K562 (cell line): Measurements from ENCODE around the gene KDM2B. TPM values are rescaled to one million over a fixed set of nuclear protein-coding genes. Genes with fewer than 3 reads are reported as not detected.

Experiments
- ADNP ChIP-seq: fragments of 200-800 bp; sonication (Bioruptor generic); IDR thresholded peaks from 2 replicates; pipeline ENCODE4 v1.6.1; 2016; ENCODE audit warnings: missing genetic modification characterization, missing compliant biosample characterization
- AFF4 ChIP-seq: sonication (generic); formaldehyde crosslinking; IDR thresholded peaks from 2 replicates; pipeline ENCODE4 v1.8.0; 2023; ENCODE audit warnings: mild to moderate bottlenecking, missing genetic modification reagents
- ARHGAP35 ChIP-seq: fragments of 450-650 bp; IDR thresholded peaks from 2 replicates; pipeline ENCODE4 v1.6.1; 2018; ENCODE audit not compliant: partially characterized antibody
- ARID3B ChIP-seq: fragments of 250-450 bp; sonication (Bioruptor Pico); IDR thresholded peaks from 2 replicates; pipeline ENCODE4 v1.4.0; 2020; ENCODE audit warnings: borderline replicate concordance
- ELF1 ChIP-seq: fragments of 200-800 bp; sonication (Bioruptor generic); IDR thresholded peaks from 2 replicates; pipeline ENCODE4 v1.6.1; 2016; ENCODE audit warnings: missing genetic modification characterization, missing compliant biosample characterization
- FOXJ2 ChIP-seq: fragments of 200-800 bp; sonication (Bioruptor generic); IDR thresholded peaks from 2 replicates; pipeline ENCODE4 v1.6.1; 2016; ENCODE audit warnings: missing genetic modification characterization, missing compliant biosample characterization
- GTF2E2 ChIP-seq: fragments of 200-800 bp; sonication (Bioruptor generic); IDR thresholded peaks from 2 replicates; pipeline ENCODE4 v1.6.1; 2016; ENCODE audit warnings: missing genetic modification characterization, missing compliant biosample characterization
- HEY1 ChIP-seq: fragments of 250-450 bp; sonication (Bioruptor Pico); IDR thresholded peaks from 2 replicates; pipeline ENCODE4 v1.5.0; 2020; ENCODE audit warnings: mild to moderate bottlenecking, moderate library complexity, borderline replicate concordance
- NR0B1 ChIP-seq: fragments of 450-650 bp; IDR thresholded peaks from one replicate; pipeline ENCODE4 v1.6.1; 2018; ENCODE audit warnings: mild to moderate bottlenecking, moderate library complexity; ENCODE audit not compliant: partially characterized antibody
- SIN3B ChIP-seq: fragments of 450-650 bp; IDR thresholded peaks from 2 replicates; pipeline ENCODE4 v1.6.1; 2017; ENCODE audit warnings: low read depth, mild to moderate bottlenecking, moderate library complexity
- SMARCC2 ChIP-seq: fragments of 450-650 bp; IDR thresholded peaks from 2 replicates; pipeline ENCODE4 v1.6.1; 2017; ENCODE audit warnings: antibody characterized with exemption, moderate library complexity, mild to moderate bottlenecking, low read depth
- SP1 ChIP-seq: sonication (generic); formaldehyde crosslinking; IDR thresholded peaks from 2 replicates; pipeline ENCODE4 v1.8.1; 2022; ENCODE audit warnings: mild to moderate bottlenecking, missing genetic modification reagents
- TRIM25 ChIP-seq: fragments of 450-650 bp; IDR thresholded peaks from 2 replicates; pipeline ENCODE4 v1.7.0; 2016; ENCODE audit warnings: borderline replicate concordance
- ZBTB8A ChIP-seq: fragments of 450-650 bp; IDR thresholded peaks from 2 replicates; pipeline ENCODE4 v1.6.1; 2018; ENCODE audit warnings: mild to moderate bottlenecking, moderate library complexity; ENCODE audit not compliant: partially characterized antibody
- ZNF165 ChIP-seq: fragments of 250-450 bp; sonication (Bioruptor Pico); IDR thresholded peaks from 2 replicates; pipeline ENCODE4 v1.4.0; 2020; ENCODE audit warnings: borderline replicate concordance
- ZNF512 ChIP-seq: IDR thresholded peaks from 2 replicates; pipeline ENCODE4 v1.6.1; 2016; ENCODE audit warnings: missing genetic modification characterization, missing compliant biosample characterization
- polyA plus RNA-seq, 8 experiments: library from polyadenylated mRNA; depleted of rRNA in 4 of 8; stranded (reverse) in 5 of 8; unstranded in 3 of 8; fragments of >200 nt; fragmentation: Nextera tagmentation in 2 of 8; fragmentation: Illumina TruSeq in 1 of 8; extraction: Ambion mirVana in 2 of 8; extraction: Trizol in 1 of 8; gene quantifications; 2 replicates each; pipeline versions ENCODE4 v1.2.1 to v1.2.3, GENCODE V29; 2011 to 2014; ENCODE audit warnings: inconsistent platforms in 1 of 8, missing spikeins in 1 of 8
- total RNA-seq, 7 experiments: library from RNA; depleted of rRNA in 6 of 7; stranded (reverse); fragments of >200 nt in 6 of 7; fragmentation: Illumina TruSeq in 2 of 7; extraction: Trizol in 2 of 7; gene quantifications; 2 replicates each; pipeline versions ENCODE4 v1.2.1 to v1.2.3, GENCODE V29; 2011 to 2021; ENCODE audit warnings: low replicate concordance in 1 of 7

Gene KDM2B
- total and polyA plus RNA-seq, 9 of the 15 experiments (the other 6 are each of a cell fraction or from before 2014, with no cell fraction given) = 7.4 to 50.5 (median 22.5) TPM

- TF ChIP-seq ARHGAP35 (no peak), SIN3B (no peak), AFF4 (CRISPR knock-in tag) (no peak), ADNP (tag) (peak; percentile 79), ARID3B (CRISPR knock-in tag) (no peak), NR0B1 (no peak), ZBTB8A (no peak), ZNF512 (tag) (no peak), SP1 (CRISPR knock-in tag) (no peak), GTF2E2 (tag) (no peak), FOXJ2 (tag) (no peak), SMARCC2 (no peak), ZNF165 (CRISPR knock-in tag) (no peak), HEY1 (CRISPR knock-in tag) (no peak), ELF1 (no peak), TRIM25 (no peak)
Measured at GRCh38 chr12:121531356-121531750, 49.5 kb downstream of the KDM2B start (continued).
